B cell (primary cell): ENCODE measurements around the gene BRSK1.

Experiments used
- CTCF ChIP-seq: fragments of 200-600 bp; IDR thresholded peaks from one replicate; pipeline ENCODE4 v1.8.0; 2022; ENCODE audit warnings: antibody characterized with exemption, mild to moderate bottlenecking
- EZH2 ChIP-seq: IDR thresholded peaks from 2 replicates; pipeline ENCODE4 v1.6.1; 2012; ENCODE audit warnings: borderline replicate concordance, low read depth, mild to moderate bottlenecking, moderate library complexity, low read length; ENCODE audit not compliant: insufficient read depth, poor library complexity, severe bottlenecking

DNA sequence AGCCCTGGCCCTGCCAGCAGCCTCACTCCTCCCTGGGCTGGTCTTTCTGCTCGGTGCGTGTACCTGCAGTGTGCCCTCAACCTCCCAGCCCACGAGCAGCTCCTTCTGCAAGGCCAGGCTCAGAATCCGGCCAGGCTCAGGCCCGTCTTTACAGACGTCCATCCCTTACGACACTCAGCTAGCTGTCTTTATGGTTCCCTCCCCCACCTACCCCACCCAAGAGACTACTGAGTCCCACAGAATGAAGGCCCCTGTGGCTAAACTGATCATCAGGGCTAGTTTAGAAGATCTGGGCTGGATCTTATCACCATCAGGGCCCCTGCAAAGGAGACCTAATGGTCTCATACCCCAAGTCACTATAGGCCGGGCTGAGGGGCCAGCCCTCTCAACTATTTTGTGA lies 30.6 kb downstream of the BRSK1 start:
- no peak for TF ChIP-seq CTCF
- no peak for TF ChIP-seq EZH2
